GM19397 (cell line): ENCODE measurements around the gene DEPDC5.
A peak's percentile ranks its signal among the peaks of the same experiment; 100 is the strongest.
"Not testable (repeated sequence)": the region's sequence is repeated elsewhere in the genome, so short reads cannot be mapped to it uniquely, and the experiment has no call there.

ENCODE experiments used
- ATAC-seq: cut with Tn5 transposase; IDR thresholded peaks from one replicate; pipeline ENCODE4 v1.9.1; 2021; ENCODE audit warnings: mild to moderate bottlenecking, moderate library complexity; ENCODE audit not compliant: unreplicated experiment

The DEPDC5 gene

GRCh38 chr22:31753634-31754501, at the start of gene DEPDC5:
Gene DEPDC5, plus strand, starts transcription at chr22:31754019. Its CDS starts 903 bp downstream, at chr22:31754922.
- peak; percentile 66 for ATAC-seq

- no peak for ATAC-seq
Observed at GRCh38 chr22:31707519-31707918, 46.3 kb upstream of the DEPDC5 start.

- not testable (repeated sequence) for ATAC-seq
Observed at GRCh38 chr22:31711226-31711625, 42.6 kb upstream of the DEPDC5 start.

- ATAC-seq: no peak
Observed at GRCh38 chr22:31715147-31715778, 38.6 kb upstream of the DEPDC5 start.

- no peak for ATAC-seq
Observed at GRCh38 chr22:31719850-31720471, 33.9 kb upstream of the DEPDC5 start.

GRCh38 chr22:31723723-31724122, 30.1 kb upstream of the DEPDC5 start:
- ATAC-seq: no peak

GRCh38 chr22:31726692-31727091, 27.1 kb upstream of the DEPDC5 start:
- no peak for ATAC-seq

GRCh38 chr22:31728857-31729256, 25.0 kb upstream of the DEPDC5 start:
- no peak for ATAC-seq

GRCh38 chr22:31730344-31730711, 23.5 kb upstream of the DEPDC5 start:
- no peak for ATAC-seq

- ATAC-seq: no peak
Observed at GRCh38 chr22:31732089-31732829, 21.6 kb upstream of the DEPDC5 start.

GRCh38 chr22:31733580-31734079, 20.2 kb upstream of the DEPDC5 start:
- no peak for ATAC-seq

GRCh38 chr22:31734512-31734911, 19.3 kb upstream of the DEPDC5 start:
- no peak for ATAC-seq

- ATAC-seq: no peak
Observed at GRCh38 chr22:31736458-31736857, 17.4 kb upstream of the DEPDC5 start.

- ATAC-seq: no peak
Observed at GRCh38 chr22:31737932-31738331, 15.9 kb upstream of the DEPDC5 start.

GRCh38 chr22:31738566-31738965, 15.3 kb upstream of the DEPDC5 start:
- ATAC-seq: no peak

- ATAC-seq: no peak
Observed at GRCh38 chr22:31739795-31740201, 14.0 kb upstream of the DEPDC5 start.

GRCh38 chr22:31740314-31740713, 13.5 kb upstream of the DEPDC5 start:
- ATAC-seq: not testable (repeated sequence)

- no peak for ATAC-seq
Observed at GRCh38 chr22:31742115-31742514, 11.7 kb upstream of the DEPDC5 start.

- ATAC-seq: no peak
Observed at GRCh38 chr22:31742682-31743081, 11.1 kb upstream of the DEPDC5 start.

GRCh38 chr22:31743871-31744270, 9.9 kb upstream of the DEPDC5 start:
- ATAC-seq: no peak

GRCh38 chr22:31747441-31747840, 6.4 kb upstream of the DEPDC5 start:
- no peak for ATAC-seq
